GM12872 (cell line): ENCODE measurements around the gene COL5A1.

Experiments
- CTCF ChIP-seq: IDR thresholded peaks from 3 replicates; pipeline ENCODE4 v1.5.1; 2011; ENCODE audit warnings: low read depth, mild to moderate bottlenecking, low read length, moderate library complexity; ENCODE audit not compliant: insufficient read depth

Gene COL5A1

GRCh38 chr9:134658378-134658955 lies 16.9 kb downstream of the COL5A1 start:
- TF ChIP-seq CTCF: no peak

DNA sequence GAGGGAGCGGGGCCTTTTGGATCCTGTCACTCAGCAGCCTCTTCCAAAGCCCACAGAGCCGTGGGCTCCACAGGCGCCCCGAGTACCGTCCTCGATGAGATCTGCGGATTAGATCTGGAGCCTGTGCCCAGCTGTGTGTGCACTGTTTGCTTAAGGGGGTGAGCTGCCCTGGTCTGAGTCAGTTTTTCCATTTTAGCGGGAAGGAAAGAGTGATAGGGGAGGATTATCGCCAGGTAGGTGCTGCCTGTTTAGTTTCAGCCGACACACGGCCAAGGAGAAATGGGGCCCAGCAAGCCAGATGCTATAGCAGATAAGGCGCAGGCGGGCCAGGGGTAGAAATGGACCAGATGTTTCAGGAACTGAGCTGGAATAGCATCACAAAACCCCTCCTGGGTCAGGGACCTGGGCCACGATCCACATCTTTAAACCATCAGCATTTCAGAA lies 18.1 kb downstream of the COL5A1 start:
- TF ChIP-seq CTCF: no peak

- TF ChIP-seq CTCF: peak; percentile 73
These were observed 18.8 kb downstream of the COL5A1 start for GRCh38 chr9:134660407-134660806.

DNA sequence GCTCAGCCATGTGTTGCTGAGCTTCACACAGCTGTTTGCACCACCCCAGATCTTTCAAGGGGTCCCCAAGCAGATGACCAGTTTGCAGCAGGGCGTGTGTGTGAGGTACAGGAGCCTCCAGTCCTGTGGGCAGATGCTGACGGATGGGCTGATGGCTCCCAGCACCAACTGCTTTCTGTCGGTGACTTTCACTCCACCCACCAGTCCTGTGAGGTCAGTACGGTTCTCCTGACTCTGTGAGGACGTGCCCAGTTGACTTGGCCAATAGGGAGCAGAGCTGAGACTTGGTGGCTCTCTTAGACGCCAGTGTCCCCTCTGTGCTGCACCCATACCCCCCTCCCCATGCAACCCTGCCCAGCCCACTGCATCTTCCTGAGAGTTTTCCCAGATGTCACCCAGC lies 19.7 kb downstream of the COL5A1 start:
- no peak for TF ChIP-seq CTCF

DNA sequence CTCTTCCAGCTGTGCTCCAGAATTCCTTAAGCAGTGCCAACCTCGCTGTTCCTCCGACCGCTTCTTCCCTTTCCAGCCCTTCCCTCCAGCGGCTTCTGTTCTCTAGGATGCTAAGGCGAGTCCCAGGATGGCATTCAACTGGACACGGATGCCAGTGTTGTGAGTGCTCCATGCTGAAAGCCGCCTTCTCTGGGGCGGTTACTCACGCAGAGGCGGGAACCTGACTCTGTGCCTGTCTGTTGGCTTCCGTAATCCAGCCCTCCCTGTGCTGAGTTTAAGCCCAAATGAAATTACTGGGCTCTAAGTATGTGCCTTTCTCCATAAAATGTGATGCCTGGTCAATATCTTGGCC lies 20.2 kb downstream of the COL5A1 start:
- no peak for TF ChIP-seq CTCF

DNA sequence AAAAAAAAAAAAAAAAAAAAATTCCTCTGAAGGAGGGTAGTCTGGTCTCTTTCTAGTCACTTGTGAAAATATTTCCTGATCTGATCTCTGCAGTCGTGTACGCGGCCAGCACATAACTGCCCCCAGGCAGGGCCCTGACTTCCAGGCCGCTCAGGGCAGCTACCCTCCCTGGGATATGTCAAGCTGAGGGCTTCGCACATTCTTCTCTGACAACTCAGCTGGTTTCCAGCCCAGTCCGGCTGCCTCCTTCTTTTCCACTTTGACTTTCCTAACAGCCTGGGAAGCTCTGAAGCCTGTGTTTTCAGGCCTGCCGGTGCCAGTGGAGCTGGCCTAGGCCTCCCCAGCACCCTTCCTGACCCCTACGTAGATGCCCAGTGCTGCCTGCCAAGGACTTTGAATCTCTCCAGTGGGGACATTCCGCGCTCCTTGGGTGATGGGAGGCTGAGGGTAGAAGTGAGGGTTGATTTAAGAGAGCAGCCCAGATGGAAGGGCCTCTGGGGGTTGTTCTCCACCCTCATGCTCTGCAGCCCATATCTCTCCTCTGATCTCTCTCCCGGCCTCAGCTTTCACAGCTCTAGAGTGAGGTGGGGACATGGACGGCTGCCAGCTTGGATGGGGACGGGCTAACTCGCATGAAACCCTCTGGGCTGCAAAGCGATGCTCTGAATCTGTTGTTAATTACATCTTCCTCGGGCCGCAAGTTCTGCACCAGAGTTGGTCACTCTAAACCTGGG lies 20.7 kb downstream of the COL5A1 start:
- no peak for TF ChIP-seq CTCF

DNA sequence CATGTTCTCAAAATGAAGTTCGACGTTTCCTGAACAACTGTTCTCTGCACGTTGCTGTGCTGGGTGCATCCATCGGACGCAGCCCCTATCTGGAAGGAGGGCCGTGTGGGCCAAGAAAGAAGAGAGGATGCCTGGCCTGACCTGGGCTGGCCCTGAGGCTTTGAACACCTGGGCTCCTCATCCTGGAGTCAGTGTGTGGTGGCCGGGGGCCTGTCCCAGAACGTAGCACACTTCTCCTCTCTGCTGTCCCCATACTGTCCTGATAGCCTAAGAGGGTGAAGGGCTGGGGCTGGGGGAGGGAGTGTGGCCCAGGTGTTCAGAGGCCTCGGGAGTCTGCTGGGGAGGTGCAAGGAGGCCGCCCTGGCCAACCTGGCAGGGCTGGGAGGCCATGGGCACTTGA lies 21.5 kb downstream of the COL5A1 start:
- TF ChIP-seq CTCF: no peak
